ENCODE data around the gene PLSCR3. TPM values are rescaled to one million over a fixed set of nuclear protein-coding genes. Genes with fewer than 3 reads are reported as not detected.

Gene PLSCR3
- total and polyA plus RNA-seq, 2 donors (not counting 3 experiments of a cell fraction or from before 2014, with no cell fraction given) = 59.9 to 94.8 TPM

DNA sequence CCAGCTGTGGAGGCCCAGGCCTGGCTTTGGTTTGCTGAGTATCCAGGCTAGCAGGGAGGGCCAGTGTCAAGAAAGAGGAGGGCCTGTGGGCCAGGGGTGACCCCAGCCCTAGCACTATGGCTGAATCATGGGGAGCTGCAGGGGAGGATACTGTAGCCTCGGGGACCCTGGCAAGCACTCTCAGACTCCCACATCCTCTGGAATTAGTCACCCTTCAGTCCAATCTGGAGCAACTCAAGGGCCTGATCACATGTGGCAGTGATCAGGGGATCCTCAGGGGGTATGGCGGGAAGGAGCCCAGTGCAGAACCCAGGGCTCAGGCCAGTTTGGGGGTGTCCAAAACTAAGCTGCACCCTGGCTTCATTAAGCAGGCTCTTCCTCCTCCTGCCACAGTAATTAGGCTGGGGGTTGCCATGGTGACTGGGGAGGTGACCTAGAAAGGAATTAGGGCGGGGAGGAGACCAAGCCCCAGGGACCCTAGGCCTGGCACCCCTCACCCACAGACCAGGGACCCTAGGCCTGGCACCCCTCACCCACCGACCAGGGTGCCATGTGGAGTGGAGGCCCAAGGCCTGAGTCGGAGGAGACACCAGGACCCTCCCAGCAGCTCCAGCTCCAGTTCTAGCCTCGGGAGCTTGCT lies 19.1 kb upstream of the PLSCR3 start:
- intact Hi-C loops (cut with micrococcal nuclease) = no loop called here
- H3K4me2 ChIP-seq (ENCODE audit: insufficient read depth, low read length) = no peak overlapping the region
- no peaks in the 10 kb centered on the region for H3K4me1 ChIP-seq (ENCODE audit: control insufficient read depth, extremely low read depth, insufficient read depth, low read length)
- no peak overlapping the region for H3K4me3 ChIP-seq (replicated peaks in 1 of 3; ENCODE audit: insufficient read depth in 1 of 3, low read depth in 1 of 3, low read length in 3 of 3)
- no peaks in the 10 kb centered on the region for H3K9me3 ChIP-seq (replicated peaks; ENCODE audit: control insufficient read depth, insufficient read depth, low read length)
- peaks cover 0 to 17% of the 10 kb centered on the region in 2 experiments for H3K36me3 ChIP-seq (ENCODE audit: control insufficient read depth in 2 of 2, extremely low read depth in 1 of 2, insufficient read depth in 2 of 2, low read length in 2 of 2)
- TF ChIP-seq GATA2 (IDR thresholded peaks at IDR 0.05; ENCODE audit: insufficient read depth, insufficient read length, low read depth, low read length) (no peak), JUN (IDR thresholded peaks at IDR 0.05; ENCODE audit: borderline replicate concordance, insufficient read depth, insufficient read length, low read depth) (no peak), MYC (IDR thresholded peaks at IDR 0.05; ENCODE audit: low read depth, low read length) (no peak), POLR2AphosphoS5 (IDR thresholded peaks at IDR 0.05; ENCODE audit: insufficient read depth, low read depth, low read length) (no peak), FOS (IDR thresholded peaks at IDR 0.05; ENCODE audit: borderline replicate concordance, insufficient read depth, low read length) (no peak), POLR2A (IDR thresholded peaks at IDR 0.05; ENCODE audit: low read depth, low read length) (no peak), EZH2 (IDR thresholded peaks at IDR 0.05; ENCODE audit: borderline replicate concordance, low read depth, low read length, severe bottlenecking) (no peak)
- TF ChIP-seq, protein P1, sequence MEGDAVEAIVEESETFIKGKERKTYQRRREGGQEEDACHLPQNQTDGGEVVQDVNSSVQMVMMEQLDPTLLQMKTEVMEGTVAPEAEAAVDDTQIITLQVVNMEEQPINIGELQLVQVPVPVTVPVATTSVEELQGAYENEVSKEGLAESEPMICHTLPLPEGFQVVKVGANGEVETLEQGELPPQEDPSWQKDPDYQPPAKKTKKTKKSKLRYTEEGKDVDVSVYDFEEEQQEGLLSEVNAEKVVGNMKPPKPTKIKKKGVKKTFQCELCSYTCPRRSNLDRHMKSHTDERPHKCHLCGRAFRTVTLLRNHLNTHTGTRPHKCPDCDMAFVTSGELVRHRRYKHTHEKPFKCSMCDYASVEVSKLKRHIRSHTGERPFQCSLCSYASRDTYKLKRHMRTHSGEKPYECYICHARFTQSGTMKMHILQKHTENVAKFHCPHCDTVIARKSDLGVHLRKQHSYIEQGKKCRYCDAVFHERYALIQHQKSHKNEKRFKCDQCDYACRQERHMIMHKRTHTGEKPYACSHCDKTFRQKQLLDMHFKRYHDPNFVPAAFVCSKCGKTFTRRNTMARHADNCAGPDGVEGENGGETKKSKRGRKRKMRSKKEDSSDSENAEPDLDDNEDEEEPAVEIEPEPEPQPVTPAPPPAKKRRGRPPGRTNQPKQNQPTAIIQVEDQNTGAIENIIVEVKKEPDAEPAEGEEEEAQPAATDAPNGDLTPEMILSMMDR (IDR thresholded peaks at IDR 0.05; ENCODE audit: extremely low read depth in 1 of 2, insufficient read depth in 1 of 2, low read depth in 1 of 2, low read length in 2 of 2) = no peak
- TF ChIP-seq, protein P2, sequence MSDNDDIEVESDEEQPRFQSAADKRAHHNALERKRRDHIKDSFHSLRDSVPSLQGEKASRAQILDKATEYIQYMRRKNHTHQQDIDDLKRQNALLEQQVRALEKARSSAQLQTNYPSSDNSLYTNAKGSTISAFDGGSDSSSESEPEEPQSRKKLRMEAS (IDR thresholded peaks at IDR 0.05; ENCODE audit: insufficient read depth, insufficient read length) = no peak
- H3K27me3 ChIP-seq (ENCODE audit: control insufficient read depth in 2 of 2, insufficient read depth in 2 of 2, low read length in 2 of 2) = no peaks in the 10 kb centered on the region
- ChIA-PET POLR2A (interaction anchor here (0.5 kb wide), 1 partner anchor 196 kb away, joined by 6 read pairs; no protein-coding TSS in a partner anchor), CTCF (no interaction called here)
- dilution Hi-C loops (cut with MboI; ENCODE audit: extremely low pct_ligation_motif_present, low sequenced_read_pairs) = no loop called here
- BruUV-seq (replicated peaks) = no TSS peak
- no peak overlapping the region for H2AFZ ChIP-seq (ENCODE audit: low read depth, low read length)
- no peak for FAIRE-seq
- no peaks in the 10 kb centered on the region for H4K20me1 ChIP-seq (replicated peaks; ENCODE audit: control insufficient read depth, extremely low read depth, insufficient read depth, low read length)
- H3K27ac ChIP-seq (ENCODE audit: insufficient read depth, low read depth, low read length) = no peak overlapping the region
- no peaks in the 10 kb centered on the region for H3K79me2 ChIP-seq (ENCODE audit: control insufficient read depth, insufficient read depth, low read length)
- no peaks in the 10 kb centered on the region for H3K9me1 ChIP-seq (replicated peaks; ENCODE audit: control insufficient read depth, extremely low read depth, insufficient read depth, low read length)
- no peak for DNase-seq (ENCODE audit: low read depth, low spot score)
- no peak overlapping the region for H3K9ac ChIP-seq (replicated peaks; ENCODE audit: extremely low read depth, insufficient read depth, low read length)

Data from endothelial cell of umbilical vein (primary cell).